ENCODE measurements around the gene MATK.
"Not testable (repeated sequence)": the region's sequence is repeated elsewhere in the genome, so short reads cannot be mapped to it uniquely, and the experiment has no call there.

Gene MATK

GRCh38 chr19:3770136-3770999 lies 15.8 kb downstream of the MATK start:
- DNase-seq, result no peak

DNA sequence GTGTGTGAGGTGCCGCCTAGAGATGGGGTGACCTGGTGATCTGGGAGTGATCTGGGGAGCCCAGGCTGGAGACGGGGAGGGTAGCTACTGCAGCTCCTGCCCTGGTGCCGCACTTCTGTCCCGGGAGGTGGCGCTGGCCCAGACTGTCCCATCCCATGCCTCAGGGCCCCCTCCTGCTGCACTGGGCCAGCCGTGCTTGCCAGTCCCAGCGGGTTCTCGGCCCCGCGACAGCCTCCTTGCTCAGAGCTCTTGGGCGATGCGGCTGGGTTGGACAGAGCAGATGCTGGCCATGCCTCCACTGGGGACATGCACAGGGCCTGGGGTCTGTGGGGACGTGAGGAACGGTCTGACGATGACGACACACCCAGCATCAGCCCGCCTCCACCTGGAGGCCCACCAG lies 16.7 kb downstream of the MATK start:
- no peak for DNase-seq

GRCh38 chr19:3768748-3769099 lies 17.5 kb downstream of the MATK start:
- no peak for DNase-seq

DNA sequence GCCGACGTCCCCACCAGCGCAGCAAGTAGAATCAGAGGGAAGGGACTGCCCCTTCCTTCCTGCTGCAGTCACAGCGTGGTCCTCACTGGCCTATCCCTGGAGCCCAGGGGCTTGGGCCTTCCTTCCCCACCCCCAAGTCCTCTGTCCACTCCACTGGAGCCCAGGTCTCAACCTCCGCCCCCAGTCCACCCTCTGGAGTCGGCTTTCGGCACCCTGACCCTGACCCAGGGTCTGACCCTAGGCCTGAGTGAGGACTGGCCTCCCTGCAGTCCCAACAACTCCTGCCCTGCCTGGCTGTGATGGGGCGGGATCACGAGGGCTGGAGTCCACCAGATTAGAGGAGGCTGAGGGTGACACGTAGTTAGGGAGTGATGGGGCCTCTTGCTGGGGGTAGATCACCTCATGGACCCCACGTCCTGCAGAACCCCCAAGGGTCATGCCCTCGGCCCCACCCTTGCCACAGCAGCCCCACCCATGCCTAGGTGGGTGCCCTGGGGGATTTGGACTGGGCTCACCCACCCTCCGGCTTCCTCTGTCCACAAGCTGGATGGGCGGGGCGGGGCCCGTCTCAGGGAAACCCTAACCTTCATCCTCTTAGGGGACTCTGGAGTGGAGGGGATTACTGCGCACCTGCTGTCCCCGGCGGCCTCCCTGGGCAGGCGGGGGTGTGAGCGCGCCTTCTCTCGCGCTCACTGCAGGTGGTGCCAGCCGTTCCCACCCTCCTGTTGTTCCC lies 18.0 kb downstream of the MATK start:
- no peak for DNase-seq

DNA sequence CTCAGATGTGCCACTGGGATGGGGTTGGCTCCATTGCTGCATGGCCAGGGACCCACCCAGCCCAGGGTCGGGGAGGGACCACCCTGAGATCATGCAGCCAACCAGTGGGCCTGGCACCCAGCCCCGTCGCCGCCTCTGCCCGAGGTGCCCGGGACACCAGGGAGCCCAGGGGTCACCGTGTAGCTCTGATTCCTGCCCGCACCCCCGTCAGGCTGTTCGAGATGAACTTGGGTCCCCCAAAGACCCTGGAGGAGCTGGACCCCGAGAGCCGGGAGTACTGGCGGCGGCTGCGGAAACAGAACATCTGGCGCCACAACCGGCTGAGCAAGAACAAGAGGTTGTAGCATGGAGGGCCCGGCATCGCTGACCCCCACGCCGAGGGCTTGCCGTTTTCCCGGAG lies 19.1 kb downstream of the MATK start:
- DNase-seq, result no peak

GRCh38 chr19:3766520-3766919 lies 19.7 kb downstream of the MATK start:
- no peak for DNase-seq

- not testable (repeated sequence) for DNase-seq
Measured at GRCh38 chr19:3765757-3766156, 20.4 kb downstream of the MATK start.

DNA sequence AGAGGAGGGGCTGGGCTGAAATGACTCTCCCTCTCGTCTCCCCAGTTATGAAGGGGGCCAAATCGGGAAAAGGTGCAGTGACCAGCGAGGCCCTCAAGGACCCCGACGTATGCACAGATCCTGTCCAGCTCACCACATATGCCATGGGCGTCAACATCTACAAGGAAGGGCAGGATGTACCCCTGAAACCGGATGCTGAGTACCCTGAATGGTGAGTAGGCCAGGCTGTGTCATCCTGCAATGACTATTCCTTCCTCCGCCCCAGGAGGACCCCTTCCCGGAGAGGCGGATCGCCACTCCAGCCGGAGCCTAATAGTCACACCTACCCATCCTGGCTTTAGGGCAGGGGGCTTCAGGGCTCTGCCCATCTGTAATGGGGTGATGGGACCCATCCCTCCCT lies 21.1 kb downstream of the MATK start:
- no peak for DNase-seq

DNA sequence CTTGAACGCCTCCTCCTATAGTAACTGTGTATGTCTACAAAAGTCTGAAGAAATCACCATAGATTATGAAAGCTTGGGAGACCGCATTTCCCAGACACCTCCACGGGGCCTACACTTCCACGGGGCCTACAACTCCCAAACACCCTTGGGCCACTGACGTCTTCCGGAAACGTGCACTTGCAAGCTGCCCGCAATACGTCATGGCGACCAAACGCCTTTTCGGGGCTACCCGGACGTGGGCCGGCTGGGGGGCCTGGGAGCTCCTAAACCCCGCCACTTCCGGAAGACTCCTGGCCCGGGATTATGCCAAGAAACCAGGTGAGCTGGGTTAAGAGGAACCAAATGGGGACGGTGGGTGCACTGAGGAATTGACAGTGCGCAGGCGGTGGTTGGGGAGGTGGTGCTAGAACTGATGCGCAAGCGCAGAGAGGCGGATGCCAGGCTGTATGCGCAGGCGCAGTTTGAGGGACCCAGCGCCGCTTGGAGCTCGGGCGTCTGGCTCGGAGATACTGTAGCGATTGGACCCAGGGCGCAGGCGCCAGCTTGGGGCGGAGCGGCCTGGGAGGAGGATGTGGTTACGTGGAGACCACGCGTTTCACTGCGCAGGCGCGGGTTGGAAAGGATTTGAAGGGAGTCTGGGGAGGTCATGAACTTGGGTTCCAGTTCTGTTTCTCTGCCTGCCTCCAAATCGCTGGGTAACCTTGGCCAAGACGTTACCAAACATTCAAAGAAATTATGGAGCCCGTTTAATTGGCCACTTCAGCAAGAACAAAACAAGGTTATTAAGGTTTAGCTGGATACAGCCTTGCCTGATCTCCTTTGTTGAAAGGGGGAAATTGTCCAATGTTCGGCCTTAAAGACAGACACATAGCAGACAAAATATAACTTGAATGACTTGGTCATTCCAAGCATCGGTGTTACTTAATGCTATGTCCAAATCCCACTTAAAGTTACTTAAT lies 23.4 kb downstream of the MATK start, which contains the start of gene MRPL54:
TSS of gene MRPL54 (plus strand) at position 182 of the 959 bp plus-strand sequence. CDS start at position 201, 19 bp downstream.
- DNase-seq, result peak; percentile 98

GRCh38 chr19:3762130-3762473 lies 24.1 kb downstream of the MATK start:
- no peak for DNase-seq

DNA sequence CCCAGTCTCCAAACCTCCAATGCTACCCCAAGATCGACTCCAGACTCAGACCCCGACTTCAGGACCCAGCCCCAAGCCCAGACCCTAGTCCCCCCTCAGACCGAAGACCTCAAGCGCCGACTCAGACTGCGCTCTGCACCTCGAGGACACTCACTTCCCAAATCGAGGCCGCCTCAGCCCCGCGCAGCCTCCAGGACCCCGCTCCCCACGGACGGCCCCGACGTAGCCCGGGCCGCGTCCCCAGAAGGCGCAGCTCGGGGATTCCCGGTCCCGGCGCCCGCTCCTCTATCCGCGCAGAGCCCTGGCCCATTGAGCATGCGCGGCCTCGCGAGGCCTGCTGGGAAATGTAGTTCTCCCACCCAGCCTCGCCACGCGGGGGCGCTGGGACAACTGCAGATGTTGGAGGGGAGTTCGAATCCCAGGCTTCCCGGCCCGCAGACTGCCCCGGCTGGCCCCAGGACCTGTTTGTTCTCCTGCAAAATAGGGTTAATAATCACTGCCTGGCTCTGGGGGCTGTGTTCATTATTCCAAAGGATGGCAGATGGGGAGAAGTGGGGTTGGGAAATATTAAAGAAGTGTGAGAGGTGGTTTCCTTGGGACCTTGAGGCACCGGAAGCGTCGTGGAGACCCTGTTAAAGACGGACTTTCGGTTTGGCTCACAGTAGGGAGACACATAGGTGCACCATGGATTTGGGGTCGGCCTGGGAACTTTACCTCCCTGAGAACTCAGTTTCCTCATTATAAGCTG lies 24.6 kb downstream of the MATK start, which contains the start of gene APBA3:
TSS of gene APBA3 (minus strand) at position 311 of the 748 bp plus-strand sequence. CDS start 1,428 bp downstream, outside the sequence.
- DNase-seq, result peak; percentile 76

DNA sequence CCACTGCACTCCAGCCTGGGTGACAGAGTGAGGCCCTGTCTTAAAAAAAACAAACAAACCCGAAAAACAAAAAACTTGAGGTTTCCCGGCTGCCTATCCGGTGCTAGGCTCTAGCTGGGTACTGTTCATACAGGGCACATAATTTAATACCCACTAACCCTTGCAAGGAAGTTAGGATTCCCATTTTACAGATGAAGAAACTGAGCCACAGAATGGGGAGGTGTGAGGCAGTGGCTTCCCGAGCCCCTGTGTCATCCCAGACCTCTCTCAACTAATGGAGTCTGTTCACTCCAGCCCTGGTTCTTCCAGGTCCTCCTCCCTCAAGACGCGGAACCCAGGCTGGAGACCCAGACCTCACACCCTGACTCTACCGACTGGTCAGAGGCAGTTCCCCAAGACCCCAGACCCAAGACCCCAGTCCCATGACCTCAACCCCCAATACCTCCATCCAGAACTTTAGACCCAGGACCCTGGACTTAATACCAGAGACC lies 25.3 kb downstream of the MATK start:
- DNase-seq, result no peak

- no peak for DNase-seq
Measured at GRCh38 chr19:3759482-3760254, 26.5 kb downstream of the MATK start.

DNA sequence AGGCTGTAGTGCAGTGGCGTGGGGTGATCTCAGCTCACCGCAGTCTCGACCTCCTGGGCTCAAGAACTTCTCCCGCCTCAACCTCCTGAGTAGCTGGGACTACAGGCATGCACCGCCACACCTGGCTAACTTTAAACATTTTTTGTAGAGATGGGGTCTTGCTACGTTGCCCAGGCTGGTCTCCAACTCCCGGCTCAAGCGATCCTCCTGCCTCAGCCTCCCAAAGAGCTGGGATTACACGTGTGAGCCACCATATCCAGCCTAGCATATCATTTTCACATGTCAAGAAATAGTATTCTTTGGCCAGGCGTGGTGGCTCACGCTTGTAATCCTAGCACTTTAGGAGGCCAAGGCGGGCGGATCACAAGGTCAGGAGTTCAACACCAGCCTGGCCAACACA lies 27.9 kb downstream of the MATK start:
- DNase-seq, result not testable (repeated sequence)

GRCh38 chr19:3757705-3758104 lies 28.5 kb downstream of the MATK start:
- not testable (repeated sequence) for DNase-seq

DNA sequence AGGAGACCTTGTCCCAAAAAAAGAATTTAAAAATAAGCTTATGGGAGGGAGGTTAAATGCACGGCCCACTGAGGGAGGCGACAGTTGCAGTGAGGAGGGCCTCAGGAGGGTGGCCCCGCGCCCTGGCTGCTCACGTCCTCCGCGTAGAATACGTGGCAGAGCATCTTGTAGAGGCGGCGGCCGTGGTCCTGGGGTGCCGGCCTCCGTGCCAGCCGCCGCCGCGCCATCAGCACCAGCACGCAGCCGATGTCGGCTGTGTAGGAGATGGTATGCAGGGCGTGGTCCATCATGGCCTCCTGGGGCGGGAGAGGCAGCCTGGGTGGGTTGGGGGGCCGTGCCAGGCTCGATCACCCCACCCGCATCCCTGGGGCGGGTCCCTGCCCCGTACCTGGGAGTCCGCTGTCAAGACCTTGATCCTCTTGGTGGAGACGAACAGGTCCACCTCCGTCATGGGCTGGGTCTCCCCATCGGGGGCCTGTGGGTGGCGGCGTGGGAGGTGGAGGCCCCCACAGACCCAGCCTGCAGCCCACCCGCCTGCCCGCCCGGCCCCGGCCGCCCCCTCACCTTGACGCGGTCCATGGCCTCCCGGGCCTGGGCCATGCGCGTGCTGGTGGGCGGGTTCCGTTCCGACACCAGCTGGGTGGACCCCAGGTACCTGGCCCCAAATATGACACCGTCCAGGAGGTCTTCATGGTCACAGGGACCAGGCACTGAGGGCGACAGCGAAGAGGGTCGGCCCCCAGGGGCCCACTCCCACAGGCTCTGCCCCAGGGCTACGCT lies 32.4 kb downstream of the MATK start:
- no peak for DNase-seq

DNA sequence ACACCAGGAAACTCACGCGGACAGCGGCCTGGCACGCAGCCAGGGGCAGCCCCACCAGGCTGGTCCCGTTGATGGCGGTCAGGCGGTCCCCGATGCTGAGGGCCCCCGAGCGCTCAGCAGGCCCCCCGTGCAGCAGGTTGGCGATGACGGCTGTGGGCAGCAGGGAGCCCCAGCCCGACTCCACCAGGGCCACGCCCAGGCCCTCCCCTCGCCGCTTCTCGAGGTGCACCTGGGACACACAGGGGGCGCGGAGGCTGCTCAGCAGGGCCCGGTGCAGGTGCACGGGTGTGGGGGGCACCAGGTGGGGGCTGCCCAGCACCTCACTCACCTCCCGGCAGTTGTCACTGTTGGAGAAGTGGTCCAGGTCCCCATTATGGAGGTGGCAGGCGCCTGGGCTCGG lies 33.7 kb downstream of the MATK start:
- DNase-seq, result no peak

- no peak for DNase-seq
Measured at GRCh38 chr19:3751236-3751635, 34.9 kb downstream of the MATK start.

GRCh38 chr19:3750211-3750610 lies 36.0 kb downstream of the MATK start:
- DNase-seq, result no peak

DNA sequence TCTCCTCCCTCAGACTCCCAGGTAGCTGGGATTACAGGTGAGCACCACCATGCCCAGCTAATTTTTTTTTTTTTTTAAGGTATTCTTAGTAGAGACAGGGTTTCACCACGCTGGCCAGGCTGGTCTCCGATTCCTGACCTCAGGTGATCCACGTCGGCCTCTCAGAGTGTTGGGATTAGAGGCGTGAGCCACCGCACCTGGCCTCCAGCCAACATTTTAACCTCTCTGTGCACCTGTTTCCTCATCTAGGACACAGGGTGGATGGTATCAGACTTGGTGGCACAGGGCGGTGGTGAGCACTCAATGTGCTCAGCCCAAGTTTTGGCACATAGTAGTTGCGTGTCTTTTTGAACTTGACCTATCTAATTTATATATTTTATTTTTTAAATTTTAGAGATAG lies 37.2 kb downstream of the MATK start:
- DNase-seq, result no peak
